Daoy (cell line): Measurements from ENCODE around the gene GHITM. TPM values are rescaled to one million over a fixed set of nuclear protein-coding genes. Genes with fewer than 3 reads are reported as not detected.

Source experiments
- DNase-seq: peaks from one replicate; pipeline ENCODE4 v3.0.0-alpha.2; 2015; ENCODE audit warnings: low read depth
- total RNA-seq: library from RNA; depleted of rRNA; stranded (reverse); fragments of >200 nt; shearing (Covaris generic); gene quantifications from 2 replicates; pipeline ENCODE4 v1.2.3, GENCODE V29; 2014; rRNA removed

GHITM gene
- total RNA-seq, 1 experiment from 2014 or later, result 171 TPM

DNA sequence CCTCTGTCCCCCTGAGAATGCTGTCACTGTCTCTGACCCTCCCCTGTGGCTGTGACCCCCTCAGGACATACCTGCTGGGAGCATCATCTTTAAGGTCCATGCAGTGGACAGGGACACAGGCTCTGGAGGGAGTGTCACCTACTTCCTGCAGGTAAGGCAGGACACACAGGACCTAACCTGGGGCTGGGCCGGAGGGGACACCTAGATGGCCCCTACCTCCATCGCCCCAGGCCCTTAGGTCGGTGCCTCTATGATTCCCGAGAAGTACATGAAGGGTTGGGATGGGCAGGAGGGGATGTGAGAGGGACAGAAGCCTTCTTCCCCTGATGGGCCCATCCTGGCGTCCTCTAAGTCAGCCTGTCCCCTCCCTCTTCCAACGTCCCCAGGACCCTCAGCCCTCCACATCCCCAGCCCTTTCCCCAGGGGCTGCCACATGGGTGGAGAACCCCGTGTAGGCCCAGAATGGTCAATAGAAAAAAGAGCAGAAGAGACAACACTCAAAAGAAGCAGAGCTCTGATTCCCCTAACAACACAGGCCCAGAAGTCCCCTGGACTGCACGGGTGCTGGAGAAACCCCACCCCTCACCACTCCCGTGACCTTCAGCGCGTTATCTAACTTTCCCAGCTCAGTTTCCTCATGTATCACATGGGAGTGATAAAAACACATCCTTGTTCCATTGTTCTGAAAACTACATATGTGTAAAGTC lies 61.4 kb downstream of the GHITM start:
- no peak for DNase-seq

DNA sequence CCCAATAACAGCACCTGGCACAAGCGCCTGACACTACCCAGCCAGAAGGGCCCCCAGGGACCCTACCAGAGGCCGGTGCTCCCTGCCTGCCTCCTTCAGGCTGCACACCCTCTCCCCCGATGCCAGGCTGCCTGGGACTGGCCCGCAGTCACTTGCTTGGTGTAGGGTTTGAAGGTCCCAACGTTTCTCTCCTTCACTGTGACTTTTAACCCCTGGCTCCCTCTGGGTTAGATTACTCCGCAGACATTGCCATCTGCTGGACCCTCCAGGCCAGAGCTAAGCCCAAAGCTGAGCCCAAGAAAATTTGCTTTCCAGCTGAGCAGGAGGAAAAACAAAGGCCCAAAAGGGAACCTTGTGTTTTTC lies 61.9 kb downstream of the GHITM start:
- no peak for DNase-seq

DNA sequence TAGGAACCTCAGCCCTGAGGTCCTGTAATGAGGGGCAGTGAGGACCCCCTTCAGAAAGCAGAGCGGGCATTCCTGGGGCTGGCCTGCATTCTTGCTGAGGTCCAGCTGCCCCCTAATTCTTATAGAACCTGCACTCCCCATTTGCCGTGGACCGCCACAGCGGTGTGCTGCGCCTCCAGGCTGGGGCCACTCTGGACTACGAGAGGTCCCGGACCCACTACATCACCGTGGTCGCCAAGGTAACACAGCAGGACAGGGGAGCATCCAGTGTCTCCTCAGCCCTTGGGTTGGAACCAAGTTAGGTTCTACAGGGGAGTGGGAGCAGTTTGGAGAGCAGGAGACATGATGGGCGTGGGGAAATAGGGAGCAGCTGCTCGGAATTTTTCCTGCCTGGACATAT lies 62.4 kb downstream of the GHITM start:
- DNase-seq, result no peak

DNA sequence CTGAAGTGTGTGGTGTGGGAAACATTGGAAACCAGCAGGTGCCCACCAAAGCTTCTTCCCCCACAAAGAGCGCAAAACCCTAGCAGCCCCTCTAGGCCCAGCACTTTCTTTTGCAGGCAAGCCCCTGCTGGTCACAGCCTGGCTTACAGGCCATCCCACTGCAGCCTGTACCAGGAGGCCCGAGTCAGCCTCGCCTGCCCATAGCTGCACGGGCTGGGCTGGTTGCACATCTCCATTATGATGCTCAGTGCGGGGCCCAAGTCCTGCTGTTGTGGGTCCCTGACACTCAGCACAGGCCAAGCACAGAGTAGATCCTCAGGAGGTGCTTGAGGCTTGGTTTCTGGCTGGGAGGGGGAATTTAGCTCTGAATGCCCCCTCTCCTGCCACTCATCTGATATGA lies 63.0 kb downstream of the GHITM start:
- DNase-seq, result no peak

Other genes starting within 250 kb of the GHITM start
- gene GPR15LG, start 34.3 kb downstream of the GHITM start, total RNA-seq, result not detected in 2 replicates
- not detected in 2 replicates for gene CDHR1, start 55.0 kb downstream of the GHITM start, total RNA-seq
- not detected in 2 replicates for gene LRIT2, start 86.0 kb downstream of the GHITM start, total RNA-seq
- not detected in 2 replicates for gene LRIT1, start 102.0 kb downstream of the GHITM start, total RNA-seq
- not detected in 2 replicates for gene RGR, start 105.5 kb downstream of the GHITM start, total RNA-seq
- gene CCSER2, start 189.1 kb downstream of the GHITM start, total RNA-seq, result 10.4 and 11.5 TPM in 2 replicates